ENCODE data around the gene PRKAG2.
A peak's percentile ranks its signal among the peaks of the same experiment; 100 is the strongest.

The PRKAG2 gene

DNA sequence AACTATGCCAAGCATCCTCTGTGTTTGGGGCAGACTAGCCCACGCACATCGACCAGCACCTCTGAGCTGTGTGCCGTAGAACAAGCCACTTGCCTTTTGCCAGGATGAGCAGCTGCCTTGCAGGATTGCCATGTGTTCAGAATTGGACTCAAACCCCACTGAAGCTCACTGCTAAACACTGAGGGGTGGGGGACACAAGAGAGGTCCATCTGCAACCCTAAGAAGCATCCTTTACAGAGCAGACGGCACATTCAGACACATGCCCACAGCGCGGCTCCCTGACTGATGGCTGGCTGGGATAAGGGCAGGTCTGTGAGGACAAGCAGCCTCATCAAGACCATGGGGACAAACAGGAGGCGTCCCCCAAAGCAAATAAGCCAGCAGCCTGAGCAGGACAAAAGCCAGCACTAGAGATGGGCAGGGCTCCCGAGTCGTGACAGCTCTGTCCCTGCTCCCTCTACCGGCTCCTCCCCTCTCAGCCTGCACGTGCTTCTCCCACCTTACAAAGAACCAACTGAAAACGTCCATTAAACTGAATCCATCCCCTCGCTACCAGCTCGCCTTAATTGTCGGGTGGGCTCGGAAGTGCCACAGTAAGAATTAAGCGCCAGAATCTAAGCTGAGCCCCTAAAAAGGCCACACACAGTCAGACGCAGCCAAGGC lies 114.2 kb downstream of the PRKAG2 start:
- TF ChIP-seq, protein P1, sequence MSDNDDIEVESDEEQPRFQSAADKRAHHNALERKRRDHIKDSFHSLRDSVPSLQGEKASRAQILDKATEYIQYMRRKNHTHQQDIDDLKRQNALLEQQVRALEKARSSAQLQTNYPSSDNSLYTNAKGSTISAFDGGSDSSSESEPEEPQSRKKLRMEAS (IDR thresholded peaks at IDR 0.05; ENCODE audit: low read depth, low read length): no peak
- TF ChIP-seq POLR2A (IDR thresholded peaks at IDR 0.05; ENCODE audit: extremely low read depth, insufficient read length): no peak
- TF ChIP-seq CTCF (IDR thresholded peaks at IDR 0.05; ENCODE audit: low read depth, low read length): no peak
- TF ChIP-seq MYC (IDR thresholded peaks at IDR 0.05; ENCODE audit: low read depth, low read length): no peak
- no peak for DNase-seq (ENCODE audit: low read depth)
- no peak overlapping the region for H3K4me3 ChIP-seq (ENCODE audit: low read depth, low read length)

DNA sequence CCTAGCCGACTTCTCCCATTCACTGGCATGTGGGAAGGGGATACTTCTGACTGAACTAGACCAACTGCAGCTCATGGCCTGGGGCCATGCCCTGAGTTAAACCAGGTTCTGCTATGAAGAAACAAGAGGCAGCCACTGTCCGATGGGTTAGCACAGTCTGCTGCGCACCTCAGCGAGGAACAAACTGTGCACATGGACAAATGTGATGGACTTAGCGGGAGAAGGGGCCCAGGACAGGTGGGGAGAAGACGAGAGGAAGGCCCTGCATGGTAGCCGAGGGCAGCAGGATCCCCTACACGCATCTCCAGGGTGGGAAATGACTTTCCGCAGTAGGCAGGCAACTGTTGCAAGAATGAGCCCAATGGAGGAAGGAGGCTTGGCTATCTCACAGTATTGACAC lies 115.0 kb downstream of the PRKAG2 start:
- no peak overlapping the region for H3K4me3 ChIP-seq (ENCODE audit: low read depth, low read length)
- TF ChIP-seq POLR2A (IDR thresholded peaks at IDR 0.05; ENCODE audit: extremely low read depth, insufficient read length) (no peak), CTCF (IDR thresholded peaks at IDR 0.05; ENCODE audit: low read depth, low read length) (no peak), MYC (IDR thresholded peaks at IDR 0.05; ENCODE audit: low read depth, low read length) (no peak)
- TF ChIP-seq, protein P1 (IDR thresholded peaks at IDR 0.05; ENCODE audit: low read depth, low read length): no peak
- DNase-seq (ENCODE audit: low read depth): no peak

GRCh38 chr7:151761231-151761630 lies 115.7 kb downstream of the PRKAG2 start:
- peak; percentile 28 for DNase-seq (ENCODE audit: low read depth)
- no peak overlapping the region for H3K4me3 ChIP-seq (ENCODE audit: low read depth, low read length)
- TF ChIP-seq POLR2A (IDR thresholded peaks at IDR 0.05; ENCODE audit: extremely low read depth, insufficient read length): no peak
- no peak for TF ChIP-seq MYC (IDR thresholded peaks at IDR 0.05; ENCODE audit: low read depth, low read length)
- TF ChIP-seq, protein P1 (IDR thresholded peaks at IDR 0.05; ENCODE audit: low read depth, low read length): no peak
- TF ChIP-seq CTCF (IDR thresholded peaks at IDR 0.05; ENCODE audit: low read depth, low read length): no peak

- TF ChIP-seq MYC (IDR thresholded peaks at IDR 0.05; ENCODE audit: low read depth, low read length) (peak; percentile 23; the same call in 1 of the 2 replicates), POLR2A (IDR thresholded peaks at IDR 0.05; ENCODE audit: extremely low read depth, insufficient read length) (no peak), CTCF (IDR thresholded peaks at IDR 0.05; ENCODE audit: low read depth, low read length) (peak; percentile 98)
- TF ChIP-seq, protein P1 (IDR thresholded peaks at IDR 0.05; ENCODE audit: low read depth, low read length): peak; percentile 29; the same call in 1 of the 2 replicates
- no peak overlapping the region for H3K4me3 ChIP-seq (ENCODE audit: low read depth, low read length)
- DNase-seq (ENCODE audit: low read depth): peak; percentile 74
These were observed 117.3 kb downstream of the PRKAG2 start for GRCh38 chr7:151759591-151760042.

DNA sequence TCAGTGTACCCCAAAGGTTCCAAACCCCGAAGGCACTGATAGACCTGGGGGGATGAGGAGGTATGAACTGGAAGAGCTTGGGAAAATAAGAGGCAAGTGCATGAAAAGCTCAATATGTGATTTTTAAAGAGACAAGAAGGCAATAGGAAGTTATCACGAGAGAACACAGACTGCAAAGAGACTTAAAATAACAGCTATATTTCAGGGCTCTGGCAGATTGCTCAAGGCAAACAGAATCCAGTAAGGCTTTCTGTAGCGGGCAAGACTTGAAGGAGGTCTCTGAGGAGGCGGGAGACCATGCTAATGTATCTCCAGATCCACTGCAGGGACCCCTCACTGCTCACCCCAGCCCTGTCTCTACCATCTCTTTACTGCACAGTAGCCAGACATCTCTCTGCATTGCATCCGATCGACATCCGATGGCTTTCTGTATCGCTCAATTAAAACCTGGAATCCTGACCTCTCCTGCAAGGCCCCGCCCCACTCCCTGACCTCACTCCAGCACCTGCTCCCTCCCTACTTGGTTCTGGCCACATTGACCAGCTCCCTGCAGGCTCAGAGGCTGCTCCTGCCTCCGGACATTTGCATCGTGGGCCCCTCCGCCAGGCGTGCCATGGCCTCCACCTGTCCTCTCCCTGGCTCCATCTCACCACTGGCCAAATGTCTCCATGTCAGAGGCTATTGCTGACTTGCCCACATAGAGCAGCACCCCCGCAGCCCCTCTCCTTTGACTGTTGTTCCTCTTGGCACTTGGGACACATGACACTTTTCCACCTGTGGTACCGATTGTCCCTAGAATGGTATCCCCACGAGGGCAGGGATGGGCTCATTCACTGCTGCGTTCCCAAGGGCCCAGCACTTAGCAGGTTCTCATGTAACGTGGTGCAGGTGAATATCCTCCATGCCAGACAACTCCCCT lies 118.0 kb downstream of the PRKAG2 start:
- DNase-seq (ENCODE audit: low read depth): no peak
- no peak overlapping the region for H3K4me3 ChIP-seq (ENCODE audit: low read depth, low read length)
- TF ChIP-seq, protein P1 (IDR thresholded peaks at IDR 0.05; ENCODE audit: low read depth, low read length): no peak
- TF ChIP-seq POLR2A (IDR thresholded peaks at IDR 0.05; ENCODE audit: extremely low read depth, insufficient read length) (no peak), CTCF (IDR thresholded peaks at IDR 0.05; ENCODE audit: low read depth, low read length) (no peak), MYC (IDR thresholded peaks at IDR 0.05; ENCODE audit: low read depth, low read length) (no peak)

All from NB4 (cell line).